IMR-90 (cell line): ENCODE measurements around the gene GTF3C1. TPM values are rescaled to one million over a fixed set of nuclear protein-coding genes. Genes with fewer than 3 reads are reported as not detected.

Source experiments
- USF2 ChIP-seq: fragments of 150-350 bp; IDR thresholded peaks from 2 replicates; pipeline ENCODE4 v1.6.1; 2017; ENCODE audit warnings: mild to moderate bottlenecking, antibody characterized with exemption, low read length, low read depth
- polyA plus RNA-seq, 3 experiments: library from polyadenylated mRNA; depleted of rRNA; stranded (reverse); fragments of >200 nt; gene quantifications; 2 replicates each; pipeline ENCODE4 v1.2.3, GENCODE V29; 2012; ENCODE audit warnings: low replicate concordance in 1 of 3
- total RNA-seq: library from RNA; depleted of rRNA; stranded (reverse); fragments of >200 nt; gene quantifications from 2 replicates; pipeline ENCODE4 v1.2.3, GENCODE V29; 2012

The GTF3C1 gene
- total and polyA plus RNA-seq, 2 of the 4 experiments (the other 2 are of a cell fraction): 50.8 to 68.1 TPM

- no peak for TF ChIP-seq USF2
Observed at GRCh38 chr16:27473101-27473900, 76.4 kb downstream of the GTF3C1 start (continued).
